Measurements from ENCODE around the gene RBFOX2. TPM values are rescaled to one million over a fixed set of nuclear protein-coding genes. Genes with fewer than 3 reads are reported as not detected.
A peak's percentile ranks its signal among the peaks of the same experiment; 100 is the strongest.
"Not testable (repeated sequence)": the region's sequence is repeated elsewhere in the genome, so short reads cannot be mapped to it uniquely, and the experiment has no call there.

RBFOX2 gene
- total RNA-seq, 2 donors from 2014 or later, result 71.5 to 73.6 TPM

DNA sequence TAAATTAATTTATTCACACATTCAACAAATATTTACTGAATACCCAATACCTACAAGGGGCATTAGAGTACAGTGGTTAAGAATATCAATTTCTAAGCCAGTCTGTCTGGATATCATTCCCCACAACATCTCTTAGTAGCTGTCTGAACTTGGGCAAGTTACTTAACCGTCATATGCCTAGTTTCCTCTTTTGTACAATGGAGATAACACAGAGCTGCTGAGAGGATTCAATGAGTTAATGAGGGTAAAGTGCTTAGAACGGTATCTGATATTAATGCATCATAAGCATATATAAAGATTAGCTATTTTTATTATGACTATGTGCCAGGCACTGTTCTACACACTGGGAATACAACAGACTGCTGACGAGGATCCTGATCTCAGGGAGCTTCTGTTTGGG is 194.6 kb downstream of the RBFOX2 start:
- intact Hi-C loops (cut with DNase I), result no loop called here
- ATAC-seq, result no peak

DNA sequence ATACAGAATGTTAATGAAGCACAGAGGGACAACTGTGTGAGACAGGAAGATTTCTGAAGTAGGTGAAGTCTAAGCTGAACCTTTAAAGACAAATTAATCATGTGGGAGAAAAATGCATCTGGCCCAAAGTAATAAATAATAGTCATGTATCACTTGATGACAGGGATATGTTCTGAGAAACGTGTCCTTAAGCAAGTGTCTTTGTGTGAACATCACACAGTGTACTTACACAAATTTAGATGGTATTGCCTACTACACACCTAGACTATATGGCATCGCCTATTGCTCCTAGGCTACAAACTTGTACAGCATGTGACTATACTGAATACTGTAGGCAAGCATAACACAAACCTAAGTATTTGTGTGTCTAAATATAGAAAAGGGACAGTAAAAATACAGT is 198.3 kb downstream of the RBFOX2 start:
- DNase-seq (no peak), ATAC-seq (no peak)
- intact Hi-C loops (cut with DNase I), result no loop called here

More for the DNA sequence above, 194.6 kb downstream of the RBFOX2 start:
- DNase-seq, result no peak

DNA sequence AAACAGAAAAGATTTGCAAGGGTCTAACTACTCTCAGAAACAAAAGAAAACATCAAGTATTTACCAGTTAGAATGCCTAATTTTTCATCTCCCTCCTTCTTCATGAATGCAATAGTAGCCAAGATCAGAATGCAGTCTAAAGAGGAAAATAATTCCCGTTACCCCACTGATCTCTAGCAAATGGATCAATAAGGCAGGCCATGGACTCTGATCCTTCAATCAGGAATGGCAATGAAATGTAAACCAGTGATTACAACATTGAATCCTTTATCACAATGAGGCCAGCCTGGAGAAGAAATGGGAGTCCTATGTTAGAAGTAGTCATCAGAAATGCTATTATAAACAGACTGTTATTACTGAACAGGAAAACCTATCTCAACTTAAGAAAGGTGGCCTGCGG is 204.4 kb downstream of the RBFOX2 start:
- ATAC-seq (no peak), DNase-seq (no peak)
- intact Hi-C loops (cut with DNase I), result no loop called here

DNA sequence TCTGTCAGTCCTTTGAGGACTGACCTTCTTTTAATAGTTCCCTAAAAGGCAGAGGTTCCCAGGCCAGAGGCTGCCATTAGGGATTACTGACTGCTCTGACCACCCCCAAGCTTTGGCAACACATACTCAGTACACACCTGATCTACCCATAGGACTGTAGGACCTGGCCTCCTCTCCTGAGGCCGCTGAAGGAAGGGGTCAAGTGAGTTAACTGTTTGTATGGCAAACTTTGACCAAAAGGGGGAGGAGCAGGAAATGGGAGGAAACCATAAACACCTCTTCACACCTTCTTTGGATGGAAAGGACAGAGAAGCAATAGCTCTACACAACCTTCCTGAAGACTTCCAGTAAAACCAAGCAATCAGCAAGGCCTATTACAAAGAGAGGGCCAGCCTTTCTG is 207.0 kb downstream of the RBFOX2 start:
- DNase-seq (no peak), ATAC-seq (no peak)
- intact Hi-C loops (cut with DNase I), result no loop called here

DNA sequence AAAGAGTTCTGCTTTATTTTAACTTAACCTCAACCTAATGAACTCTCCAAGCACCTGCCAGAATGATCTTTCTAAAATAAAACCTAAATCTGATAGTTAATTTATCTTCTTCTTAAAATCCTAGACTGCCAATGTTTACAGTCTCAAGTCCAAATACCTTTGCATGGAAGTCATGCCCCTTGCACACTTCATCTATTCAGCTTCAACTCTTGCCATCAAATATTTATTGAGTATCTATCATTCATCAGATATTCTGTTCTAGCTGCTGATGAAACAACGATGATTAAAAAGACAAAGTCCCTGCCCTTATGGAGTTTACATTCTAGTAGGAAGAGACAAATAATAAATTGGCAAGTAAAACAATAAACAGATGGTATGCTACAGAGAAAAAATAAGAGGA is 209.2 kb downstream of the RBFOX2 start:
- DNase-seq, result no peak
- intact Hi-C loops (cut with DNase I), result no loop called here

DNA sequence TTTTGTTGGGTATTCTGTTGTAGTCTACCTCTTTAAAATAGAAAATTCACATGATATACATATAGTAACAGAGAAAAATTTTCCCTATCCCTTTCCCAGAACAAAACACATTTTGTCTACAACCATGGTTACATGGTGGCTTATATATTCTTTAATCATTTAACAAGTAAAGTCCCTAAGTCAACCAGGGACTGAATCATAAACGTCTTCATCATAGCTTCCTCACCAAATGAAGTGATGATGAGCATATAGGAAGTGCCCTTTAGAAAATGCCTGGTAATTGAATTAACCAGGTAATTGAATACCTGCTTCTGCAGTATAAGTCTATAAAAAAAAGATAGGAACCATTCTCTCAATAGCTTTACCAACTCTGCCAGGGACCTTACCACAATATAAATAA is 209.7 kb downstream of the RBFOX2 start:
- ATAC-seq, result no peak
- intact Hi-C loops (cut with DNase I), result no loop called here

More for the DNA sequence above, 209.2 kb downstream of the RBFOX2 start:
- no peak for ATAC-seq

DNA sequence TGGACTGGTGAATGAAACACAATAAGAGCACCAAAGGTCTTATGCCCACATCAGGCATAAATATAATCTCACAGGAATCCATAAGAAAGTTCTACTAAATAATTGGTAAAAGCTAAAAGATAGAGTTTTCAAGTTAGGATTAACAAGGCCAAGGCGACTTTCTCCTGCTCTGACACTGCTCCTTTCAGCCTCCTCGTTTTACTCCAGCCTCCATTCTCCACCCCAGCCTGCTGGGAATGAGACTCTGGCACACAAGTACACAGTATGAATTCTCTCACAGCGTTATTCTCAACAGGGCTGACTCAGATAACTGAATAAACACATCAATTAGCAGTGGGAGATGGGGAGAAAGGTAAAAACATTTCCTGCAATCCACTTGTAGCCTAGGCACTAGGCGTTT is 216.0 kb downstream of the RBFOX2 start:
- DNase-seq, result no peak
- no peak for ATAC-seq
- intact Hi-C loops (cut with DNase I), result no loop called here

More for the DNA sequence above, 209.7 kb downstream of the RBFOX2 start:
- DNase-seq, result no peak

DNA sequence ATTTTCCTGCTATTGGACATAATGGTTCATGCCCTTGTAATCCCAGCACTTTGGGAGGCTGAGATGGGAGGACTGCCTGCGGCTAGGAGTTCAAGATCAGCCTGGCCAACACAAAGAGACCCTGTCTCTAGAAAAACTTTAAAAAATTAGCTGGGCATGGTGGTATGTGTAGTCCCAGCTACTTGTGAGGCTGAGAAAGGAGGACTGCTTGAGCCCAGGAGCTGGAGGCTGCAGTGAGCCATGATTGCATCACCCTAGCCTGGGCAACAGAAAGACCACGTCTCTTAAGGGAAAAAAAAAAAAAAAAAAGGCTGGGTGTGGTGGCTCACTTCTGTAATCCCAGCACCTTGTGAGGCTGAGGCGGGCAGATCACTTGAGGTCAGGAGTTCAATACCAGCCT is 217.0 kb downstream of the RBFOX2 start:
- intact Hi-C loops (cut with DNase I), result no loop called here
- no peak for DNase-seq

DNA sequence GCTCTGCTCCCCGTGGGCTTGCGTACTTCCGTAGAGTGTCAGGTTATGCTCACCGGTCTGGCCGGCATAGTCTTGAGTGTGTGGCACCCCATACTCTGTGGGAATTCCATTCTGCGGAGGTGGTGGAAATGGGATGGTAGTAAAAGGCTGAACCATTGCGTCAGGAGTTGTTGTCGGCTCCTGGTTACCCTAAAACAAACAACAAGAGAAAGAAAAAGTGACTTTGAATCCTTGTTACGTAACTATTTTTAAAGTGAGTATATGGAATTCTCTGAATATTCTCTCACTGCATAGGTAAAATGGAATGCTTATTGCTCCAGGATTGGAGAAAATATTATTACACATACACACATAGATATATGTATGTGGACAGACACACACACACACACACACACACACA is 218.8 kb downstream of the RBFOX2 start:
- ATAC-seq (no peak), DNase-seq (no peak)
- intact Hi-C loops (cut with DNase I), result no loop called here

More for the DNA sequence above, 217.0 kb downstream of the RBFOX2 start:
- no peak for ATAC-seq

DNA sequence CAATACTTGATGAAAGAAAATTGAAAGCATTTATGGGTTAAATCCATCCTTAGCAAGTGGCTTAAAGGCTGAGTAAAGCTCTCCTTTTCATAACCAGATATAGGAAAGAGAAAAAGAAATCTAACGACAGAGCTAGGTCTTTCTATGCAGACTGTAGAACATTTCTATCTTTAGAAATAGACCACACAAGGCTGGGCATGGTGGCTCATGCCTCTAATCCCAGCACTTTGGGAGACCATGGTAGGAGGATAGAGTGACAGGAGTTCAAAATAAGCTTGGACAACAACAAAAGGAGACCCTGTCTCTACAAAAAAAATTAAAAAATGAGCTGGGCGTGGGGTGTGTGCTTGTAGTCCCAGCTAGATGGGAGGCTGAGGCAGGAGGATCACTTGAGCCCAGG is 220.2 kb downstream of the RBFOX2 start:
- intact Hi-C loops (cut with DNase I), result no loop called here
- no peak for ATAC-seq
- DNase-seq, result no peak

DNA sequence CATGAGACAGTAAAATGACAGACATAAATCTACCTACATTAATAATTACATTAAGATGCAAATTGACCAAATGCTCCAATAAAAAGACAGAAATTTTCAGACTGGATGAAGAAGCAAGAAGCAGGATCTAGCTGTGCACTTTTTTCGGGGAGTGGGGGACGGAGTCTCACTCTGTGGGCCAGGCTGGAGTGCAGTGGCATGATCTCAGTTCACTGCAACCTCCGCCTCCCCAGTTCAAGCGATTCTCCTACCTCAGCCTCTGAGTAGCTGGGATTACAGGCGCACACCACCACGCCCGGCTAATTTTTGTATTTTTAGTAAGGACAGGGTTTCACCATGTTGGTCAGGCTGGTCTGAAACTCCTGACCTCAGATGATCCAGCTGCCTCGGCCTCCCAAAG is 222.0 kb downstream of the RBFOX2 start:
- intact Hi-C loops (cut with DNase I); DNase-seq; ATAC-seq: not testable (repeated sequence)

DNA sequence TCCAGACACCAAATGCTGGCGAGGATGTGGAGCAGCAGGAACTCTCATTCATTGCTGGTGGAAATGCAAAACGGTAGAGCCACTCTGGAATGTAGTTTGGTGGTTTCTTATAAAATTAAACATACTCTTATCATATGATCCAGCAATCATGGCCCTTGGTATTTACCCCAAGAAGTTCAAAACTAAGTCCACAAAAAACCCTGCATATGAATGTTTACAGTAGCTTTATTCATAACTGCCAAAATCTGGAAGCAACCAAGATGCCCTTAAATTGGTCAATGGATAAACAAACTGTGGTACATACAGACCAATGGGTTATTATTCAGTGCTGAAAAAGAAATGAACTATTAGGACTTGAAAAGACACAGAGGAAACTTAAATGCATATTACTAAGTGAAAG is 223.2 kb downstream of the RBFOX2 start:
- no peak for ATAC-seq
- intact Hi-C loops (cut with DNase I), result no loop called here
- DNase-seq, result no peak

DNA sequence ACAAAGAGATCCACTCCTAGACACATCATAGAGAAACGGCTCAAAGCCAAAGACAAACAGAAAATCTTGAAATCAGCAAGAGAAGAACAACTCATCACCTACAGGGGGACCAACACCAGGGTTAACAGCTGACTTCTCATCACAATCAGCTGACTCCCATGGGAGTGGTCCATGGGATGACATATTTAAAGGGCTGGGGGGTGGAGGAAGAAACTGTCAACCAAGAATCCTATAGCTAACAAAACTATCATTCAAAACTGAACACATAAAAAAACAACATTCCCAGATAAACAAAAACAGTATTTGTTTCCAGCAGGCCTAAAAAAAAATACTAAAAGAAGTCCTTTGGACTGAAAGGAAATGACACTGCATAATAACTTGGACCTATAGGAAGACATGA is 224.2 kb downstream of the RBFOX2 start:
- ATAC-seq, result no peak
- no peak for DNase-seq
- intact Hi-C loops (cut with DNase I), result no loop called here

DNA sequence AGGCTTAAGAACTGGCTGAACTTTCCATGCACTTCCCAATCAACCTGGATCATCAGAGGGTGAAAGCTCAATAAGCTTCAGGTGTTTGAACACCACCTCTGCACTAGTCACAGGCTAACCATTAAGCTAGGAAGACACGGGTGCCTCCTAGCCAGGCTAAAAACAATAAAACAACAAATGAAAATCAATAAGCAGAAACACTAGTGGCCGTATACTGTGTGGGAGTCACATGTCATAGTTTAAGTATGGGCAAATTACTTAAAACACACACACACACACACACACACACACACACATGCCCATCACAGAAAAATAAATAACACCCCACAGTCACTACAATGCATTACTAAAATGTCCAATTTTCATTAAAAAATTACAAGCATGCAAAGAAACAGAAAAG is 225.7 kb downstream of the RBFOX2 start:
- intact Hi-C loops (cut with DNase I), result no loop called here
- DNase-seq, result no peak
- ATAC-seq, result no peak

DNA sequence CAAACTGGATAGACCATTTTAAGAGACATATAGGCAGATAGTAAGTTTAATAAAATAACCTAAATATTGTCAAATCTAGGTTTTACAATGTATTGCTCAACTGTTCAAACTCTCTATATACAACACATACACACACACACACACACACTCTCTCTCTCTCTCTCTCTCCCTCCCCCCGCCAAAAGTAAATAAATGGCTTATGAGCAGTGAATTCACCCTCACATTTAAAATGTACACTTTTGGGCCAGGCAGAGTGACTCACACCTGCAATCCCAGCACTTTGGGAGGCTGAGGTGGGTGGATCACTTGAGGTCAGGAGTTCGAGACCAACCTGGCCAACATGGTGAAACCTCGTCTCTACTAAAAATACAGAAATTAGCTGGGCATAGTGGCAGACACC is 227.3 kb downstream of the RBFOX2 start:
- ATAC-seq; DNase-seq; intact Hi-C loops (cut with DNase I): not testable (repeated sequence)

DNA sequence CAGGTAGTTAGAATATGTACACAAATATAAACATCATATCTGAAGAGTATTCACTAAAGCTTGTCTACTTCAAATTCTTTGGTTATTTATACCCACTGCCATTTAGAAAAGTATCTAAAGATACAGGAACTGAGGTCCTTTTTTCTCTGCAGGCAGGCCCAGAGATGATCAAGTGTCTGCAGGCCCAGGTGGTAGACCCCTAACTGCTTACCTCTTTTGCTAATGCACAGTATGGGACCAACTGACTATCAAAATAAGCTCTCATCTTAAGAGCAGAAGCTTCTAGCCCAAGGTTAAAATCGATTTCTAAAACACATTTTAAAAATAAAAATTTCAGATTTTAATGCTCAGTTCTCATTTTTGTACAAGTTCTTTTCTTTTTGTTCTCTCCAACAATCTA is 229.5 kb downstream of the RBFOX2 start:
- no peak for DNase-seq
- intact Hi-C loops (cut with DNase I), result no loop called here

DNA sequence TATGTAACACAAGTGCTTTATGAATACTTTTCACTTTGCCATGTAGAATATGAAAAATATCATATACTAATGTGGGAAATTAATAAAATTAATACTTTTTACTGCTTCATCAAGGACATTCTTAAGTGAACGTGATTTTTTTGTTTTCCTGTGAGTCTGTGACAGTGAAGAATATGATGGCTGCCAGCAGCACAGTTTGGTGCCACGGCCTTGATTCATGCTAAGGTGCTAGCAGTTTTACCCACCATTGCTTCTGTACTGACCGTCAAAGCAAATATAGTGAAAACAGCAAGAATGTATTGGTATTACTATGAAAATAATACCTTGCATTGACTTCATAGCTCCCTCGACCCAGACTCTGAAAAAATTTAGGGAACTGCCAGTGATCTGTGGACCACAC is 231.2 kb downstream of the RBFOX2 start:
- ATAC-seq (no peak), DNase-seq (no peak)
- intact Hi-C loops (cut with DNase I), result no loop called here

More for the DNA sequence above, 229.5 kb downstream of the RBFOX2 start:
- ATAC-seq, result no peak

DNA sequence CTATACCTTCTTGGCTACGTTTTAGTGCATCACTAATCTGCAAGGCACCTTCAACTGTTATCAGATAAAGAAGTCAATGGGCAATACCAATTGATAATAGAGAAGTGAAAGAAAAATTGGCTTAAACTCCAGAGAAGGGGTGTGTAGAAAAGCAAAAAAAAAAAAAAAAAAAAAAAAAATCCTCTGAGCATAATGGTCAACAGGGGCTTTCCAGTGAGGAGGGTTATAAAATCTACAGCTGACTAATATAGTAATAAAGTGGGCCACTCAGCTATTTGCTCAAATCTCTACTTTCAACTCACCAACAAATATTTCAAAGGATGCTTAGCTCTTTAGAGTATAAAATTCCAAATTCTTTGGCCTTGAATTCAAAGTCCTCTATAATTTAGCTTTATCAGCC is 233.1 kb downstream of the RBFOX2 start:
- DNase-seq, result no peak
- ATAC-seq, result no peak
- intact Hi-C loops (cut with DNase I), result no loop called here

DNA sequence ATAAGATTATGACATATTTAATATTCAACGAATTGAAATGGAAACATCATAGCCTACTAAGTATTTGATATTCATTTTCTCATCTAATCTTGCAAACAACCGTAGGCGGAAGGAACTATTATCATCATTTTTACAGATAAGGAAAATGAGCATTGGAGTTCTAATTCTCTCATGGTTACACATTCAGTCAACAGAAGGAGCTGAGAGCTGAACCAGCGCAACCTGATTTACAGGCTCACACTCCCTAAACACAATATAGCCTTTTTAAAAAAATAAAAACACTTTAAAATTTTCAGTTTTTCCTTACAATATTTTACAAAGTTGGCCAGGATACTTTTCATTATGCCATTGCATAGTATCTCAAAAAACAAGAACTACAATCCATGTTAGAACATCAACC is 236.1 kb downstream of the RBFOX2 start:
- no peak for DNase-seq
- intact Hi-C loops (cut with DNase I), result no loop called here

DNA sequence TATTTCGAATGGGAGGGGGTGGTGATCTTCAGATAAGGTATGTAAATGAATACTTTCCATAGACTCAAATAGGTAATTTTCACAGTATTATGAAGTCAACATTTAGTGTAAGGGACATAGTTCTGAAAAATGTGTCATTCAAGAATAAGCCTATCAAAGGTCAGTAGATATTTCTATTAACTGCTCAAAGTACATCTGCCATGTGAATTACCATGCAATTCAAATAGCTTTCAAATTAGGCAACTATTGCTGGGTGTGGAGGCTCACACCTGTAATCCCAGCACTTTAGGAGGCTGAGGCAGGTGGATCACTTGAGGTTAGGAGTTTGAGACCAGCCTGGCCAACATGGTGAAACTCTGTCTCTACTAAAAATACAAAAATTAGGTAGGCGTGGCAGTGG is 236.8 kb downstream of the RBFOX2 start:
- DNase-seq; intact Hi-C loops (cut with DNase I); ATAC-seq: not testable (repeated sequence)

More for the DNA sequence above, 236.1 kb downstream of the RBFOX2 start:
- ATAC-seq, result no peak

DNA sequence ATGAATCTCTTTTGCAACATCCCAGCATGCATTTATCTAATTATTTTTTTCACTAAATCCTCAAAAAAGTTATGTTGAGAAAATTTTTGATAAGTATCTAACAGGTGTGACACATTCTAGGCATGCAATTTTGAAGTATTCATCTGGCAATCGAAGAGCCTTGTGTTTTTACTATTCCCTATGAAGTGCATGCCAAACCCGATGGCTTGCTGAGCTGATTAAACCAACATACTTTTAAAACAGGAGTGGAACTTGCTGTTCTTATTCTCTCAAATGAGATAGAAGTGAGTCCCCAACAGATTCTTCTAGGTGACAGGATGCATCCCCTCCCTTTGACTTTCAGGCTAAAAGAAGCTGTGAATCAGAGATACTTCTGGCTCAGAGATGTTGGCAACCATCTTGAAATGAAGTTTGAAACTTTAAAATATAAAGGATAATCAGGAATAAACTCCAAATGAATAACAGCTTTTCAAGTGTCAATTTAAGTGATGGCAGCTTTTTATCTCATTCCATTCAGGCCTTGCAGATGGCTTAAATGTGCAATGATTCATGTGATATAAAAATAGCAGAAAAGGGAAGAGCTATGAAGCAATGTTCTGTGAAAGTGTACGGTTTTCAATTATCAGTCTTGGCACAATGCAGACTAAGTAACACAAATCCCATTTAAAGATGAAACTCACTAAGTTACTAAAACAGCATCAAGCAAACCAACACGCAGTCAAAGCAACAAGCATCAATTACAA is 243.3 kb downstream of the RBFOX2 start:
- no peak for DNase-seq
- peak; percentile 53 to 79 for ATAC-seq
- intact Hi-C loops (cut with DNase I), result no loop called here
